ENCODE results near the gene PRKN.

The PRKN gene

DNA sequence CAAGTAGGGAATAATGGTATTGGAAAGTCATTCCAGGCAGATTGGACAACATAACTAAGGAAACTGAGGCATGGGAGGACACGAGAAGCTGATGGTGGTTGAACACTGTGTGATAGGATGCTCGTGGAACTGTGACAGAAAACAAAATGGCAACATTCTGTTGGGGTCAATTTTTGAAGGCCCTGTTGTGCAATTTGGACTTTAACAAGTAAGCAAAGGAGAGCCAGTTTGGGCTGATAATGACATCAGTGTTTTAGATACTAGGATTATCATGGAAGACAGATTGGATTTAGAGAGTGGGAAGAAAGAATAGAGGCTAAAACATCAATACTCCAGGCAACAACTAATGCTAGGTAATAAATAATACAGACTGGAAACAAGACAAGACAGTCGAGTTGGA is 53.1 kb downstream of the PRKN start:
- no peak for DNase-seq

DNA sequence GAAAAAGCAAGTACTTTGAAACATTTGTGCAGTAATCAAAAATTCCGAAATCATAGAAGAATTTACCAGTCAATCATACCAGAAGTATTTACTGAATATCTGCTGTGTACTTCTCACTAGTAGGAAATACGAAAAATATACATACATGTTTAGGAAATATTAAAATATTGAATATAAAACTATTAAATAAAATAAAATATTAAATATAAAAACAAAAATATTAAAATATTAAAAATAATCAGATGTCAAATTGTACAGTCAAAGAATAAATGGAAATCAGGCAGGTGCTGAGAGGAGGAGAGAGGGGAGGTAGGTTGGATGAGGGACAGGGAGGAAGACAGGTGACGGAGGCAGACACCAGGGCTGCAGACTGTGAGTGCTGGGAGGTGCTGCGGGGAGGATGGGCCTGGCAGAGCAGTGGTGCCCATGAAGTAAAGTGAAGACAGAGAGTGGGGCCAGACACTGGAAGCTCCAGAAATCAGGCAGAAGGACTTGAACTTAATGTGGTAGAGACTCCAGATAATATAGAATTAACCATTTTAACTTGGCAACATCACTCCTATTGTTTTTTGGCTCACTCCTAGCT is 55.9 kb downstream of the PRKN start:
- no peak for DNase-seq

DNA sequence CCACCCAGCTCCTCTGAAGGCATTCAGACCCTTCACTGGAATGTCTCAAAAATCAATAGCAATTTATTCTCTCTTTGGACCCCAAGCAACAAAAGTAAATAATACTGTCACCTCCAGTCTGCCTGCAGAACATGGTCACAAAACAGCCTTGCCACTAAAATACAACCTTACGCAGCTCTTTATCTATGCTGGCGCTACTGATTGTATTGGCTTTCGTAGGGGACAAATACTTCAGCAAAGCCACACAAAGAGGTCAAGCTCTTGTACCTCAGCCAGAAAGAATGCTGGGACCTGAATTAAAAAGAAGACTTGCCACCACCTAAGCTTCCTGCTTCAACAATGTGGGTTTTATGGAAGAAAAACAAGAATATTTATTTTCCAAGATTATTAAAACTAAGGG is 57.2 kb downstream of the PRKN start:
- no peak for DNase-seq

DNA sequence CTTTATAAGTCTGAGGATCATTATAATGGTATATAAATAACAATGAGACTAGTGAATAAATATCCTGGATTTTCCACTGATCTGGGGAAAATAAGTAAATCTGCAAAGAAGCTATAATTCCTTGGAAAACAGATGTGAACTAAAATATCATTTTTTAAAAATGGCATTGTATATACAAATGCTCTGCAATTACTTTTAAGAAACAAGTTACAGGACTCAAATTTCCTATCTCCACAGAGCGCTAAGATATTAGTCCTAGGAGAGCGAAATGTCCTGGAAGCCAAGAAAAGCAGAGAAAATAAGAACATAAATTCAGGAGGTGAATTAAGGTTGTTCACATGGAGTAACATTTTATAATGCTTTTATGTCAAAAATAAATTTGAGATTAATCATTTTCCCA is 61.3 kb downstream of the PRKN start:
- DNase-seq: no peak

DNA sequence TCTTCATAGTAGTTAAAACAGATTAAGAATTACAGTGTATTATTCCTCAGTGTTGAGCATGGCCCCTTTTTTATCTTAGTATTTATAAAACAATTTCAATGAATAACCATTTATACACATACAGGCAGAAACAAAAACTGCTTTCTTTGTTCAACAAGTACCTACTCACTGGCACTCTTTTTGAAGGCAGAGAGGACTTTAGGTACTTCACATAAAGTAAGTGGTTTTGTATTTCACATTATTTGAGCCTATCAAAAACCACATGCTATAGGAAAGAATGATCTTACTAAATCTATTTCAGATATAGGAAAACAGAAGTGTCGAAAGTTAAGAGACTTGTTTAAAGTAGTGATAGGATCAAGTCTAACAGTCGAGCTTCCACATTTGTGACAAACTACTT is 73.8 kb downstream of the PRKN start:
- no peak for DNase-seq

DNA sequence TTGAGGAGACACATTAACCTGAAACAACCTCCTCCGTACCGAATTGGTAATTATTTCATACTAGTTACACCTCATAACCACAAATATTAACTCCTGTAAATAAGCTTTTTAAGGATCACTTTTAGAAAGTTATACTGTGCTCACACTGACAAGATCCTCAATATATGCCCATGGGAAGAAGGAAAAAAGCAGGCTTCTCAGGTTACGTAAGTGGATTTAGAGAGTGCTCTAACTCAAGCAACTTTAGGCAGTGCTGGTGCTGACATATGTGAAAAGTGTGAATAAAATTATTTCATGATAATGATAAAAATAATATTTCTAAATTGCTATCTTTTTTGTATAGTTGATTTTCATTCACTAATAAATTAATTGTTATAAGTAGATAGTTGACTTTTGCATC is 76.1 kb downstream of the PRKN start:
- DNase-seq: no peak

DNA sequence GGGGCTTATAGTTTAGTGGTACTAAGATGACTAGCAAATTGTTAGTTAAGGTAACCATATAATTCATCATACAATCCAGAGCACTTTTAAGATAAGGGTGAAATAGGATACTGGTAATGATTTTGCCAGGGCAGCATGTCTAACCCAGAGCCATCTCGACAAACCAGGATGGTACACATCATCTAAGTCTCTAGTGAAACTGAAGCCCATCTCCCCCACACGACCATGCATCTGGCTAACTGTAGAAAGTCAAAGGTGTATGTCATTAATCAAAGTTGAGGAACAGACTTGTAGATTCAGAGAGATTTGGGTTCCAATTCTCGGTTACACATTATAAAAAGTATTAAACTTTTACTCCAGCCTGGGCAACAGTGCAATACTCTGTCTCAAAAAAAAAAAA is 78.3 kb downstream of the PRKN start:
- no peak for DNase-seq

DNA sequence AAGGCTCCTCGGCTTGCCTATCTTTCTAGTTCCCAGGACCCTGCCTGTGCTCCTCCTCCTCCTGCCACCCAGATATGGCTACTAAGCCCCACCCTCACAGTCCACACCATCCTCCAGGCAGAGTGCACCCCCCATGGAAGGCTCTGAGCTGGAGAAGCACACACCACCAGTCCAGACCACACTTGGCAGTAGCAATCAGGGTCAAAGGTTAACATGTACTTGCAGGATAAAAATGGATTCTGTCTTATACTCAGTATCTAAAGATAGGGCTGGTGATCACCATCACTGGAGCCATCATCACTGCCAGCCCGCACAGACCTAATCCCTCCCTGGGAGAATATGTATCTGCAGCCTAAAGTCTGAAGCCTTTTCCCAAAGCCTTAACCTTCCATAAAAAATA is 83.4 kb downstream of the PRKN start:
- DNase-seq: no peak

DNA sequence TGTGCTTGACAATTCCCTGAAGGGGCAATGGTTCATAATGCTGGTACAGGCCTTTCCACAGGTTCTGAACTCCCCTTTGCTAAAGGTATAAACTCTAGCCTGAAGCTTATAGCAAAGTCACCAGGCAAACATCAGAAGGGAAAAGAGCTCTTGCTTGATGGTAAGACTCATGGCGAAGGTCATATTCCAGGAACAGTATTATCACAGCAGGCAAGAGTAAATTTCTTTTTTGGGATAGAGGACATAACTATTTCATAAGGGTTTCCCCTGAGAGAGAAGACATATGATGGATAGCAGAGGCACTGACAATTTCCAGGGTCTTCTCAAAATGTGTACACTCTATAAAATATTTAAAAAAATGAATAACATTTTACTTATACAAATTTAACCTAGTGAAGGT is 86.8 kb downstream of the PRKN start:
- no peak for DNase-seq

DNA sequence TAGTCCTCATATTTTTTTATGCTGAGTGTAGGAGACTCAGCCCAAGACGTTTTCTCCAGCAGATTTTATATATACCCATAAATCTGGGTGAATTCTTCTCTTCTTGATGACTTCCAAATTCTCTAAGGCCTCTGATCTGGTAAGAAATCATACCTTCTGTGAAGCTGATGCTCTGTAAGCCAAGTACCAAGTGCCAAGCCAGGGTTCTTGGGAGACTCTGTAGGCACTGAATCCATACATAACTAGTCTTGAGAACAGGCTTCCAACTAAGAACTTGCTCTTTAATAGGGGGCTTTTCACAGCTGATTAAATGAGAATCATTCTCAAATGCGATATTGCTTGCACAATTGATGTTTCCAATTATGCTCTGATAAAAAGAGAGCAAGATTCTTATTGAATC is 87.6 kb downstream of the PRKN start:
- DNase-seq: no peak

DNA sequence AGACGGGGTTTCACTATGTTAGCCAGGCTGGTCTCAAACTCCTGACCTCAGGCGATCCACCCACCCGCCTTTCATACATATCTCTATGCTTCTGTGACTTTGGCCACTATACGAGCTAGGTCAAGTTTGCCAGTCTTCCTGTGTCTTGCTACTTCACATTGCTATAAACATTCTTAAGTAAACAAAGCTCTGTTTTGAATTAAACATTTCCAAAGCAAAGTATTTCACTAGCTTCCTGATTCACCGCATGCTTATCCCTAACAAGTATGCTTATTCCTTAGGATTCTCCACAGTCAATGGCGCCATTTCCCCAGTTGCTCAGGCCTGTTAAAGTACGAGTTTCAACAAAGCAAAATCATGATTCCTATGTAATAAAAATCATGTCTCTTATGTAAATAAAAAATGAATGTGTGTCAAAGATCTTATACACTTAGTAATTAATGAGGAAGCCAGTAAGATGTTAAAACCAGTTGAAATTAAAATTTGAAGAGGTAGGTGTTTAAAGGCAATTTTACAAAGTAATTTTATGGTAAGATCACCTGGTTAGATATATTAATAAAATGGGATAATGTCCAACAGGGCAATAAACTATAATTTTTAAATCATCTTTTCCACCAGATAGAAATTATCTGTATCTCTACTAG is 88.5 kb downstream of the PRKN start:
- DNase-seq: no peak

DNA sequence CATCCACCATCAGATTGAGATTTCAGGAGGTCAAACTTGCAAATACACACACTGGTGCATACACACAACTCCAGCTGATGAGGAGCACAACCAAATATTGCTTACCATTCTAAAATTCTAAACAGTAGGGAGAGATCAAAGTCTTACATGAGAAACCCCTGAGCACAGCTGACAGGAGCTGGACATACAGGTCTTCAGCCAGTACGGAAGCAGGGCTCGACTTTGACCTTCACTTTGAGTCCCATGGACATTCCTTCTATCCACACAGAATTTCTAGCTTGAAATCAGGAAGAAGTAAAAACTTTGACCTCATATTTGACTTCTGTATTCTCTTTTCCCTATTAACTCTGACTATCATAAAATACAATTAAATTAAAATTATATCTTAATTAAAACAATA is 90.2 kb downstream of the PRKN start:
- DNase-seq: no peak

DNA sequence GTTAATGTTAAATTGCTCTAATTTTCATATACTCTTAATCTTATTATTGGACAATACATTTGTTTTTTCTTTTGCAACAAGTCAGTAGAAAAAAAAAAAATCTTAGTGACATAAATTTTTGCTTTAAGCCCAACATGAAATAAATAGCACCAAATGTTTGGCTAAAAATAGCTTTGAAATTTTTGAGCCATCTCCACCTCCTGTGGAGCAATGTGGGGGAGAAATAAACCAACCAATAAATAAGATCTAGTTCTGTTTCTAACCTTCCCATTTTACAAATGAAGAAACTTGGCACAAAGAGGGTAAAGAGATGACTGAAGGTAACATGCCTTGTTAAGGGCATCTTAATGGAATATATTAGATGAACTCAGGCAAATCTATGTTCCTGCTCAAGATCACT is 91.4 kb downstream of the PRKN start:
- no peak for DNase-seq

DNA sequence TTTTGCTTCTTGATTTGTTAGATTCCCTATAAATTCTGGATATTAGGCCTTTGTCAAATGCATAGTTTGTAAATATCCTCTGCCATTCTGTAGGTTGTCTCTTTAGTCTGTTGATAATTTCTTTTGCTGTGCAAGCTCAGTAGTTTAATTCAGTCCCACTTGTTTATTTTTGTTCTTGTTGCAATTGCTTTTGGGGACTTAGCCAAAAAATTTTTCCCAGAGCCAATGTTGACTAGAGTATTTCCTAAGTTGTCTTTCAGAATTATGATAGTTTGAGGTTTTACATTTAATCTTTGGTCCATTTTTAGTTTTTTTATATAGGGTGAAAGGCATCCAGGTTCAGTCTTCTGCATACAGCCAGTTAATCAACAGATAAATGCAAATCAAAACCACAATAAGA is 96.0 kb downstream of the PRKN start:
- DNase-seq: no peak

DNA sequence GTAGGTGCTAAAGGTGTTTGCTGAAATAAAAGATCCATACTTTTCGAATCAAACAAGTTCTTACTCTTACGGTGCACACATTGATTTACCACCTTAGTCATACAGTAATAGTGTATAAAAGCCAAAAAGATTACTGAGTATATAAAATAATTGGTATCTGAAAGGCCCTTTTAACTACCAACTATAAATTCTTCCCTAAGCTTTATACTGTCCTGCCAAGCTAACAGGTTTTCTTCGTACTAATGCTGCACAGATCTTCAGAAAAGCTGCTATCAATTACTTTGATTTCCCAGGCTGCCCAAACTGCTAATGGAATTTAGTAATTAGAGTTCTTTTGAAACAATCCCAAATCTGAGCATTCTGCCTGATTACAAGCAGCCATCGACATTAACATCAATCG is 97.5 kb downstream of the PRKN start:
- DNase-seq: no peak

DNA sequence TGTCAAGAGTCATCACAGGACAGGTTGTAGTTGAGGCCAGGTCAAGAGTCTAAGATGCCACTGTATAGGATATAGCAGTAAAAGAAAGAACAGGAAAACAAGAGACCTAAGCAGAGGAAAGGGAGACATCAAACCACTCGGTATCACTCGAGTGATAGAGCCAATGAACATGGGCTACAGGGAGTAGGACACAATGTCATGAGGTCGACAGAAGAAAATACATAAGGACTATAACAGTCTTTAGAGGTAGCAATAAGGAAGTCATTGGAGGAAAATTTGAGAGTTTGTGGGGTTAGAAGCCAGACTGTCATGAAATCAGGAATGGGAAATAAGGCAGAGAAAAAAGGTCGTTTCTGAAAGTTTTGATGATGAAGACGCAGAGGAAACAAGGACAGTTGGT is 99.7 kb downstream of the PRKN start:
- DNase-seq: no peak

DNA sequence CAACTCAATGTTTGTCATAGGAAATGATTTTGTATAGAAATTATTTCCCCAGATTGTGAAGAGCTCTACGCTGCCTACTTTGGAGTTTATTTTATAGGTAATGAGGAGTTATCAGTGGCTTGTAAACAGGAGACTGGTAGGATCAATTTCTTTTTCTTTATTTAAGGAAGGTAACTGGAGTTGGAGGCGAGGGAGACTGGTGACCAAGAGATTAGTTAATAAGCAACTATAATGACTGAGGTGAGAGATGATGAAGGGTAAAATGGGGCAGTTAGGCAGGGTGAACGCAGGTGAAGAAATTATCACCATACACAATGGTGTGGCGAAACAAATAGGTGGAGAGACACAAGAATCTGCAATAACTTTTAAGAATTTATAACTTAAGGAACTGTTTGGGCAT is 100.2 kb downstream of the PRKN start:
- DNase-seq: no peak

DNA sequence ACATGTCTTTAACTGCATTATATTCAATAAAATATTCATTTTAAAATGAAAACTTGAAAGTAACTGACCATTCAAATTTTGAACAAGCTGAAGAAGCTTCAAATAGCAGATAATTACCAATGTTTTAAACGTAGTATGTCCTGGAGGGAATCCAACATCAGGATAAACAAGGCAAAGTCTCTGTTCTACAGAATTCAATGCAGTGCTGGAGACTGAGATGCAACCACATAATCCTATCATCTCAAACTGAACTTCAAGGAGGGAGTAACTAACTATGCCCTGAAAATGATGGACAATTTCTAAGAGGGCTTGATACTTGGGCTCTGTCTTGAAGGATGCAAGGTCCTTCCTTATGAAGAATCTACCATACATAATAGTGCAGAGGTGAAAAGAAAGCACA is 100.7 kb downstream of the PRKN start:
- no peak for DNase-seq

DNA sequence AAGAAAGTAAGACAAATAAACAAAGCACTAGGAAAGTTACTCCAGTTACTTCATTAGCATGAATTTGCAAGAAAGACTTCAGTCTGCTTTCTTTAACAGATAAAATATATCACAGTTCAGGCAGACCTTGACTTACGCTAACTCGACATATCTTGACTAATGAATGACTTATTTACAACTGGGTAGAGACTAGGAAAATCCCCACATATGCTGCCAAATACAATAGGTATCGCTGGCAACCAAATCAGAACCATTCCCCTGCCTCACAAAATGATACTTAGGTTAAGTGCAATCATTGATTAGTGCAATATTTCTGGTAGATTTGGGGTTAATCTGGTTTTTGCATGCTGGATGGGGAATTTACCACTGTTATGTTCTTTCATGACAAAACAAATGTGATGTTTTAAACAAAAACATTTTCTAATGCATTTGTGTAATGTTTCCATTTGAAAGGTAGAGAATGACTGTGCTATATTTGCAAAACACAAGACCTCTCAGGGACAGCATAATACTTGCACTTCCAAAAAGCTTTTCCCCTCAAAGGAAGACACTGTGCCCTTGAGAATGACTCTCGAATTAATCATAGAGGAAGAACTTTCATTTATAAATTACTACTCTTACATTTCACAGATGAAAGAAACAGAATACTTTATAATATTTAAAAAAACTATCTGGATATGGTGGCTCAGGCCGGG is 101.6 kb downstream of the PRKN start:
- no peak for DNase-seq

DNA sequence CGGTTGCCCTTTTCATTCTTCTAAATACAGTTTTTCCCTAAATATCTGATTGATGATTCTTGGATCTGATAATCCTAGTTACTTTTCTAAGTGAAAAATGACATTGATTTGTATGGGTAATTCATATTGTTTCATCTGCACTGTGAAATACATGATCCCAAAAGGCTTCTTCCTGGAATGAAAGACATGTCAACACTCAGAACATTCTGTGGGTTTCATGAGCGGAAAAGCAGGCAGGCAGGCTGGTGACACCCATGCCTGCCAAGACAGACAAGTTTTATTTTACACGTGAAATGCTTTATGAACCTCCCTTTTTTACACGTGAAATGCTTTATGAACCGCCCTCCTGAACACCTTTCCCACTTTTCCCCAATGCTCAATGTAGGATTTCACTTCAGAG is 105.0 kb downstream of the PRKN start:
- DNase-seq: no peak

DNA sequence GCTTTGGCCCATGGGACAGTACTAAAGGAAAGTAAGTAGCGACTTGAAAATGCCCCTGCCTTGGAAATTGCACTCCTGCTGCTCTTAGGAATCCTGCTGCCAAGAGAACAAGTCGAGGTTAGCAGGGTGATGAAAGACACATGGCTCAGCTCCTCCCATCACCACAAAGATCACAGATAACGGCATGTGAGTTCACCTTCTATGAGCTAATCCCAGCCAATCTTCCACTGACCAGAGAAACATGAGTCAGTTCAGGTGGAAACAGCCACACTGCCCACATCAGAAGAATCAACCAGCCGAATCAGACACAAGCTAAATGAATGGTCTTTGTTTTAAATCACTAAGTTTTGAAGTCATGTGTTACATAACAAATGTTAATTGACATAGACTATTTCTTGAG is 106.3 kb downstream of the PRKN start:
- DNase-seq: no peak

DNA sequence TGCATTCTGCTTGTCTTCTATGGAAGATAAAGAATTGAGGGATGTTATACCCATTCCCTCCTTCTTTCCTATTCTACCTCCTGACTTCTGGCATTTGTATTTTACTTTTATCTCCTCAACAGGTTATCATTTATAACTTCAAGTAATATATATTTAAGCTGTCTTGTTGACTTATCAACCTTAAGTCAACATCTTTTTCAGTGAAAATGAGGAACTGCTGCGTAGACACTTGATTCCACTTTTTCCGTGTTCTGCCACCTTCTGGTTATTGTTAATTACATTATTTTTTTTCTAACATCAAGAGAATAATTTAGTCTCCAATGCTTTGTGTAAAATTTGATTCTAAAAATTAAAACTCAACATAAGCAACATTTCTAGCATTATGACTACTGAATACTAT is 107.5 kb downstream of the PRKN start:
- no peak for DNase-seq

DNA sequence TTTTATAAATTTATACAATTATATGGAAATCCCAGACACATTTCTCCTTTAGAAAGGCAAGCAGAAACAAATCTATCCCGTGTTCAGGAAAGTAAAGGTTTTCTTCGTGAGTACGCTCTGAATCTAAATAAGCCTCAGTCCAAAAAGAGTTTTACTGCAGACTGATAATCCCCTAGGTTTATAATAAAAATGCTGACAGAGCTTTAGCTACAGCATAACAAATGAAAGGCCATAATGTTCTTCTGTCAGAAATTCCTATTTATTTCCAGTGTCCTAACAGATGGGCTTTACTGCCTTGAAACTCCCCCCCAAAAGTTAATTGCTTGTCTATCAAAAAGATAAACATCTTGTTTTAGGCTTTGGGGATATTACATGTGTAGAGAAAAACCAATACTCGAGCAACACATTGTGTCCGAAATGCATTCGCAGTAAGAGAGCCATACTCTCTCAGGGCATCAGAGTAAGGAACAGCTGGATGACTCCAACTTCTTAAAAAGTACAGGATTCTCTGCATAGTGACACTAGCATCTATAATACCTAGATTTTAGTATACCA is 109.0 kb downstream of the PRKN start:
- DNase-seq: no peak

DNA sequence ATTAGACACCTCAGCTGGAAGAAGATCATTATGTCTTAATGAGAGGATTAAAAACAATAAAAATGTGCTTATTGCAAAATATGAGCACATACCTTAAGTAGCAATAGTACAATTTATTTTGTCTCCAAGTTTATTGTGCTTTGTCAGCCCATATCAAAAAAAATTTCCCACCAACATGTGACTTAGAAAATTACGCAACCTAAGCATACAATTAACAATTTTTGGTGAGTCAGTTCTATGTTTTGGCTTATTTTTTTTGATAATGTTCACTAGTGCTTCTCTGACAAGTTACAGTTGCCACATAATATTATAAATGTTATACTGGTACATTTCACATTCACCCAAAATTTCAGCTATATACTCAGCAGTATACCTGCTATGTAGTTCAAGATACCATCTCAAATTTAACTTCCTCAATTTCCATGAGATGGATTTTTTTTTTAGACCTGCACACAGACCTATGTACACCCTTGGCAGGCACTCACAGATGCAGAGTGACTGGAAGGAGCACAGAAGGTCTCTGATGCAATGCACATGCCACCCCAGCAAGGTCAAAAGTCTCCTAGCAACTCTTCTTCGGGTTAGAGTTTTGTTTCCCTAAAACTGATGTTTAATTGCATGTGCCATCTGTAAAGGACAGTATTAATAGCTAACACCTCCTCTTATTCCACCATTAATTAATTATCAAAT is 112.4 kb downstream of the PRKN start:
- DNase-seq: no peak
